HG03103 (cell line): ENCODE data around the gene ZNF69.
A peak's percentile ranks its signal among the peaks of the same experiment; 100 is the strongest.
"Not testable (repeated sequence)": the region's sequence is repeated elsewhere in the genome, so short reads cannot be mapped to it uniquely, and the experiment has no call there.

Experiments used
- ATAC-seq: cut with Tn5 transposase; IDR thresholded peaks from one replicate; pipeline ENCODE4 v1.9.1; 2021; ENCODE audit warnings: low read depth; ENCODE audit not compliant: unreplicated experiment

Gene ZNF69

DNA sequence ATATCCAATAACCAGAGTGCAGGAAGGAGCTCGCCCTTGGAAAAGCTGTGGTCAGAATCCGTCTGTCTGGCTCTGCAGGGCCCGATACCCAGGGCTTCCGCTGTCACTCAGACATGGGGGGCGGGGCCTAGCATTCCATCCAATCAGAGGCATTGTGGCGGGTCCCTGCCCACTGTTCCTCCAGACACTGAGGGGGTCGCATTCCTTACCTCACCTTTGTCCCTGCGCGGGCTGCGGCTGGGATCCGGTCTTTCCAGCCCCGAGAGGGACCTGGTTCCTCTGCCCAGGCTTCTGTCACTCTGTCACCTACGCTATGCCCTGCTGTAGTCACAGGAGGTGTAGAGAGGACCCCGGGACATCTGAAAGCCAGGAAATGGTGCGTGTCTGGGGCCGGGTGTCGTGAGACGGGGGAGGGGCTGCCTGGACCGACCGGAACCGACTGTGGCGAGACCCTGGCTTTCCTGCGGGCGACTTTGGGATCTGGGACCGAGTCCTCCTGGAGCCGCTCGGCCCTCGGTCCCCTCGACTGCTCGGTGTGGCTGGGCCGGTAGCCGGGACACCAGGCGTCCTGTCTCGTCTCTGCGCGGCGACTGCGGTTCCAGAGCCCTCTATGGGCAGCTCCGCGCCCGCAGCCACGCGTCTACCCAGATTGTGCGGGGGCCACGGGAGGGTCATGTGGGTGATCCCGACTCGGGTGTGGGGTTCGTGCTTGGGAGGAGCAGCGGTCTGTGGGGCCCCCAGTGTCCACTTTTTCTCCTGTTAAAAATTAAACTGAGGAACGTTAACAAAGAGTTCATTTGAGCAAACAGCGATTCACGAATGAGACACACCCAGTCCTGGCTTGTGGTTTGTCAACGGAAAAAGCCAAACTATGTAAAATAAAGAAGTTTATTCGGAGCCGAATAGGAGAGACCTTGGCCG, at the start of gene ZNF69:
Gene ZNF69, plus strand, starts transcription at position 172 of the 921 bp plus-strand sequence. Its CDS starts 142 bp downstream, at position 314.
- ATAC-seq, result peak; percentile 61

GRCh38 chr19:11843722-11844121, 43.9 kb upstream of the ZNF69 start:
- ATAC-seq, result no peak

GRCh38 chr19:11847615-11848014, 40.0 kb upstream of the ZNF69 start:
- ATAC-seq, result not testable (repeated sequence)

DNA sequence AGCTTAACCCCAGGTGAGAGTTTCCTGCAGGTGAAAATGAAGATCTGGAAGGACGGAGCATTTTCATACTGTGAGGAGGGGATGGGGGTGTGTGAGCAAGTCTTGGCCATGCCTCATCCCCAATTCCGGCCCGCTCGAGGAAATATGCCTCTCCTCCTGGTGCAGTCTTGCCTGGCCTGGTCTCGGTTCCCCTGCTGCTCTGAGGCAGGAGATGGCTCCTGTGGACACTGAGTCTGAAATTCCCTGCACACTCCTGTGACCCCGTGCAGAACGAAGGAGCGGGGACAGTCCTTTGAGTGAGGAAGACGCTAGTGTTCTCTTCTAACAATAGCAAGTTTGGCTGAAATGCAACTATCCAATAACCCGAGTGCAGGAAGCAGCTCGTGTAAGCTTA, 39.4 kb upstream of the ZNF69 start:
- ATAC-seq, result no peak

GRCh38 chr19:11848594-11849469, 38.8 kb upstream of the ZNF69 start, which contains the start of gene ZNF439:
Gene ZNF439, plus strand, starts transcription at chr19:11848726. Its CDS starts 142 bp downstream, at chr19:11848868.
- ATAC-seq, result peak; percentile 68

DNA sequence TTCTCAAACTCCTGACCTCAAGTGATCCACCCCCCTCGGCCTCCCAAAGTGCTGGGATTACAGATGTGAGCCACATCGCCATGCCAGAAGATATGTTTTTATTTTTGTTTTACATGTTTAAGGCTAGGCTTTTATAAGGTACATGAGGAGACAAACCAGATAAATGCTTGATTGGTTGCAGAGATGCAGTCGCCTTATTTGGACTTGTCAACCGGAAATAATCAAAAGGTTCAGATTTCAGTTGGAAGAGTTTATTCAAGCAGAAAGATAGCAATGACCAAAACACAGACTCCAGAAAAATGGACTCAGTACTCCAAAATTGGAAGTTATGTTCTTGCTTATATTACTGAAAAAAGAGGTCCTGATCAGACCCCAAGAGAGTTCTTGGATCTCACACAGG, 37.3 kb upstream of the ZNF69 start:
- ATAC-seq, result not testable (repeated sequence)

GRCh38 chr19:11853358-11853757, 34.2 kb upstream of the ZNF69 start:
- ATAC-seq, result no peak

- no peak for ATAC-seq
Observed at GRCh38 chr19:11856596-11857250, 30.9 kb upstream of the ZNF69 start.

DNA sequence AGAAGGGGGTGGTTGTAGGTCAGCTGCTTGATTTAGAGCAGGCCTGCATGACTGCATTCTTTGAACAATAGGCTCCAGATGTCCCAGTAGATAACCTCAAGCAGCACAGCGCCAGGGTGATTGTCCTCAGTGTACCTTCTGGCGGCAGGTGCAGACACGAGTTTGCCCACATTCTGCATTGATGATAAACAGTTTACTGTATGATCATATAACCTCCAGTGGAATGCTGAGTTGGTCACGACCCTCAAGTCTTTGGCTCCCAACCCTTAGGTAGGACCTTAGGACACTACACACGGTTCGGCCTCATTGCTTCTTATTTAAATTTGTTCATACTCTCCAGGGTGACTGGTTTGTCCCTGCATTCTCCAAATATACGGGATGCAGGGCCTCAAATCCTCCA, 26.9 kb upstream of the ZNF69 start:
- no peak for ATAC-seq

GRCh38 chr19:11861301-11861700, 26.3 kb upstream of the ZNF69 start:
- ATAC-seq, result no peak

GRCh38 chr19:11867766-11868165, 19.8 kb upstream of the ZNF69 start:
- not testable (repeated sequence) for ATAC-seq

GRCh38 chr19:11868188-11868587, 19.4 kb upstream of the ZNF69 start:
- ATAC-seq, result no peak

GRCh38 chr19:11872624-11873023, 15.0 kb upstream of the ZNF69 start:
- ATAC-seq, result no peak

DNA sequence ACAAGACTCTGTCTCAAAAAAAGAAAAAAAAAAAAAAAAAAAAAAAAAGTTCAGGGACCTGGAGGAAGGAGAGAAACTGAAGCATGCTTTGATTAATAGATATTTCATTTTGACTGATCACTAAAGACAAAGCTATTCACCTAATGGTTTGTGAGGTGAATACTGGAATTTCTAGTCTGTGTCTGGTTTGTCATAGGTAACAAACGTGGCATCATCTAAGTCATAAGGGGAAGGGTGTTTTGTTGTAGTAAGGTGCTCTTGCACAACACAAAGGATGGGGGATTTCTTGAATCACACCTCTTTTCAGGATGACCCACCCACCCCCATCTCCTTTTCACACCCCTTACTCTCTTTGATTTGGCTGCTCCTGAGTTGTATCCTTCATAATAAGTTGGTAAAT, 13.8 kb upstream of the ZNF69 start:
- no peak for ATAC-seq

DNA sequence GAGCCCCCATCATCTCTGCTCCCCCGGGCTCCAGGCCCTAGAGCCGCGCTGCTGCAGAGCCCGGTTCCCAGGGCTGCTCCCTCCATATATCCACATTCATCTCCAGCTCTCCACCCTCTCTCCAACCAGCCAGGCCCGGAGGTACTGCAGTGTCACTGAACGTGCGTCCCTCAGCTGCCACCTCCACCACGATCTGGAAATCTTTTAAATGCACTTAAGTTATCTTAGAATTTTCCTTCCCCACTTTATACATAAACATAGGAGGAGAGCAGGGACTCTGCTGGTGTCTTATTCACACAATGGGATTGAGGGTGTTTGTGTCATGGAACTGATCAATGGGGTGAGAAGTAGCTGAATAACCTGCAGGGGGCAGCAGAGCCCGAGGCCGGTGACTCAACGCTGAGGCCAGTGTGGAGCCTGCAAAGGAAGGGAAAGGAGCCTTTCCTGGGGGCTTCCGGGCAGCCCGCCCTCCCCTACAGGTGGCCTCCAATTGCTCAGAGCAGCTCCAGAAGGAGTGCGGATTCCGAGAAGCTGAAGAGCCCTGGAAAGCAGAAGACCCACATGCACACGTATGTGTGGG, 7.8 kb upstream of the ZNF69 start:
- ATAC-seq, result not testable (repeated sequence)

- no peak for ATAC-seq
Observed at GRCh38 chr19:11880598-11880997, 7.0 kb upstream of the ZNF69 start.

GRCh38 chr19:11881151-11881800, 6.3 kb upstream of the ZNF69 start:
- ATAC-seq, result no peak

DNA sequence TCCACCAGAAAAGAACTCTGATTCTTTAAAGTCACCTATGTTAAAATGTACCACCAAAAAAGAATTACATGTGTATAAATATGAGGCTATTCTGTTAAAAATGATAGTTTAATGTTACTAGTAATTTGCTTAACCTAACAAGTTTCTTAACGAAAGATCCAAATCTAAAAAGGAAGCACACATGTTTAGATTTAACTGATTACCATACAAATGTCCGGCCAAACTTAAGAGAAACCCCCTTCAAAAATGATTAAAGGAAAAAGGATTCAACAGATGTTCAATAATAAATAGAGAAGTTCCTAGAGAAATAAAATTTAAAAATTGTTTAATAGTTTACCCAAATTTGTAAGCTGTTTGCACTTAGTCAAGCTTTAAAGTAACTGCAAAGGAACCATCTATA, 5.0 kb upstream of the ZNF69 start:
- no peak for ATAC-seq

DNA sequence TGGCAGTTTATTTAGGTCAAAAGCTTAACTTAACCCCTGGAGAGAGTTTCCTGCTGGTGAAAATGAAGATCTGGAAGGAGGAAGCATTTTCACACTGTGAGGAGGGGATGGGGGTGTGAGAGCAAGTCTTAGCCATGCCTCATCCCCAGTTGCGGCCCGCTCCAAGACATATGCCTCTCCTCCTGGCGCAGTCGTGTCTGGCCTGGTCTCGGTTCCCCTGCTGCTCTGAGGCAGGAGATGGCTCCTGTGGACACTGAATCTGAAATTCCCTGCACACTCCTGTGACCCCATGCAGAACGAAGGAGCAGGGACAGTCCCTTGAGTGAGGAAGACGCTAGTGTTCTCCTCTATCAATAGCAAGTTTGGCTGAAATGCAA, 360 bp upstream of the ZNF69 start:
- no peak for ATAC-seq

- ATAC-seq, result not testable (repeated sequence)
Observed at GRCh38 chr19:11889901-11890300, 2.3 kb downstream of the ZNF69 start.
